Activated T-helper 1 cell treated with anti-CD3 and anti-CD28 coated beads, Interleukin-12 subunit alpha, Interleukin-12 subunit beta, Interleukin-2, Interleukin-4 antibody, amounts not matched to agents 30 ng/mL and 10 ng/mL and 1 ng/mL, durations not matched to agents 14 hours and 24 hours and 36 hours (primary cell): Measurements from ENCODE around the gene KRT16. TPM values are rescaled to one million over a fixed set of nuclear protein-coding genes. Genes with fewer than 3 reads are reported as not detected.
"Not testable (repeated sequence)": the region's sequence is repeated elsewhere in the genome, so short reads cannot be mapped to it uniquely, and the experiment has no call there.

Experiments used
- DNase-seq: peaks from one replicate; pipeline ENCODE4 v3.0.0; 2021; ENCODE audit warnings: low spot score
- H3K27ac Mint-ChIP-seq: one replicate; pipeline ENCODE4 v1.8.0; 2021; ENCODE audit warnings: mild to moderate bottlenecking, mixed read lengths
- H3K27me3 Mint-ChIP-seq: one replicate; pipeline ENCODE4 v1.8.0; 2022; ENCODE audit warnings: mild to moderate bottlenecking, moderate library complexity, mixed read lengths; ENCODE audit not compliant: insufficient read depth
- H3K36me3 Mint-ChIP-seq: one replicate; pipeline ENCODE4 v1.8.0; 2021; ENCODE audit warnings: low read depth, mixed read lengths
- H3K4me1 Mint-ChIP-seq: one replicate; pipeline ENCODE4 v1.8.0; 2021; ENCODE audit warnings: low read depth, mixed read lengths
- H3K4me3 Mint-ChIP-seq: one replicate; pipeline ENCODE4 v1.8.0; 2021; ENCODE audit warnings: mild to moderate bottlenecking, moderate library complexity, mixed read lengths
- H3K9me3 Mint-ChIP-seq: one replicate; pipeline ENCODE4 v1.8.0; 2021; ENCODE audit warnings: mixed read lengths
- intact Hi-C: fragments of 100-400 bp; cut with micrococcal nuclease; formaldehyde crosslinking; loops from one replicate; pipeline ENCODE4 v1.15.1; 2024
- total RNA-seq: library from RNA; stranded (reverse); gene quantifications from 2 replicates; pipeline ENCODE4 v1.2.3, GENCODE V29; 2022

Gene KRT16
- total RNA-seq, 1 donor from 2014 or later: not detected

- H3K27ac Mint-ChIP-seq, H3K4me1 Mint-ChIP-seq, H3K27me3 Mint-ChIP-seq, H3K36me3 Mint-ChIP-seq, H3K9me3 Mint-ChIP-seq, intact Hi-C loops, DNase-seq, H3K4me3 Mint-ChIP-seq: not testable (repeated sequence)
Measured at GRCh38 chr17:41628621-41629255, 16.2 kb upstream of the KRT16 start.

- H3K9me3 Mint-ChIP-seq, H3K4me1 Mint-ChIP-seq, H3K4me3 Mint-ChIP-seq, DNase-seq, H3K27ac Mint-ChIP-seq, intact Hi-C loops, H3K36me3 Mint-ChIP-seq, H3K27me3 Mint-ChIP-seq: not testable (repeated sequence)
Measured at GRCh38 chr17:41628073-41628370, 15.5 kb upstream of the KRT16 start.

DNA sequence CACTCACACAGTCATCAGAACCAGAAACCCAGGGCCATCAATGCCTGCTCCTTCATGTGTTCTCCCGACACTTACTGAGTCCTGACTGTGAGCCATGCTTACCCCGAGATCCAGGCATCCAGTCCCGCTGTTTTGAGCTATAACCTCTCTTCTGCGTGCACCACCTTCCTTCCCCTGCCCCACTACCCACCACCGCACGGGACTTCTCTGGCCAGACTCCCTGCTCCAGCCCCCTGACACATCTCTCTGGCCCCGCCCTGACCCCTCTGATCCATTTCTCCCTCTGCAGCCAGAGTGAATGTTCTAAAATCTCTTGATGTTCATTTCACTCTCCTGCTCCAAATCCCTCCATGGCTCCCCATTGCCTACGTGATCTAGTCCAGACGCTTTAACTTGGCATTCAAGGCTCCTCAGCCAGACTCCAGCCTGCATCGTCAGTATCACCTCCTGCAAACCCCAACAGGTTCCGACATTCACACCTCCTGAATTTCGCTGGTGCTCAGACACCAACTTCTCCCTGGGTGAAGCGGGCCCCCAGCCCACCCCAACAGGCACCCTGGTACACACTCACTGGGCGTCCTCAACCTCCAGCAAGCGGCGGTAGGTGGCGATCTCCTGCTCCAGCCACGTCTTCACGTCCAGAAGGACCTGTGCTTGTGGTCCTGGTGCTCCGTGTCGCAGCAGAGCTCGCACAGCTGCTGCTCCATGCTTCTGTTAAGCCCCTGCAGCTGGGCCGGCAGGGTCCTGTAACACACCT, 14.9 kb upstream of the KRT16 start:
- Mint-ChIP-seq H3K4me3 (no peak overlapping the region), H3K4me1 (no peaks in the 10 kb centered on the region), H3K36me3 (no peaks in the 10 kb centered on the region), H3K27me3 (no peaks in the 10 kb centered on the region), H3K9me3 (no peaks in the 10 kb centered on the region), H3K27ac (no peak overlapping the region)
- DNase-seq: no peak
- intact Hi-C loops: no loop called here

GRCh38 chr17:41626914-41627295, 14.3 kb upstream of the KRT16 start:
- H3K9me3 Mint-ChIP-seq, H3K36me3 Mint-ChIP-seq, H3K4me1 Mint-ChIP-seq, H3K4me3 Mint-ChIP-seq, intact Hi-C loops, H3K27ac Mint-ChIP-seq, DNase-seq, H3K27me3 Mint-ChIP-seq: not testable (repeated sequence)

DNA sequence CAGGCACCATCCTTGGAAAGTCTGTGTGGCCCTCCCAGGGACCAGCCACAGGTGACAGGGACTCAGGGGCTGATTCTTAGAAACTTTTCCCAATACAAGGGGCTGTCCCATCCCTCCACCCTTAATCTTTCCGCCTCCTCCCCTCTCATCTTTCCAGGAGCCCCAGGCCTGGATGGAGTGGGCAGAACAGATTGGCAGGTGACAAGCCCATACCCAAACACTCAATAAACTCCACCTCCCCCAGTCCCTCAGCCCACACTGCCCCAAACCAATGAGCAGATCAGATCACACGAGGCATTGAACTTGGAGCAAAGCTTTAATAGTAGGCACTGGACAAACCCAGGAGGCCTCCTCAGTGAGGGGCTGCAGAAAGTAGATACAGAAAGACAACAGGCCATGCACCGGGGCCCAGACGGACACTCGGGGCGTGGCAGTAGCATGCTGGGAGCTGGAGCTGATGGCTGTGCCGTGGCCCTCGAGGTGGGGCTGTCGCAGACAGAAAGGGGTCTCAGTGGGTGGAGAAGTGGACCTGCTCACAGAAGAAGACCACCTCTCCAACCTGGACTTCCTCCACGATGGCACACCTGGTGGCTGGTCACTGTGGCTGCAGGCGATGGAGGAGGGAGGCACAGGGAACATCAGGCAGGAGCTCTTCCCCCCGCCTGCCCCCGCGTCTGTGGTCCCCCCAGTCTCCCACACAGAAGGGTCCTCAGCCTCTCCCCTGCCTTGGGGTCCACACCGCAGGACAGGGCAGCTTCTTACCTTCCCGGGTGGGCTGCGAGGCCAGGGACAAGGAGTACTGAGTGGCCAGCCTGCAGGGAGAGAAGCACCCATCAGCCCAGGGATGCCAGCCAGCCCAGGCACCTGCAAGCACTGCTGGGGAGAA, 13.7 kb upstream of the KRT16 start:
- intact Hi-C loops, DNase-seq, H3K4me1 Mint-ChIP-seq, H3K9me3 Mint-ChIP-seq, H3K4me3 Mint-ChIP-seq, H3K27ac Mint-ChIP-seq, H3K27me3 Mint-ChIP-seq, H3K36me3 Mint-ChIP-seq: not testable (repeated sequence)

GRCh38 chr17:41625602-41626001, 13.0 kb upstream of the KRT16 start:
- no peak for DNase-seq
- Mint-ChIP-seq H3K9me3 (no peaks in the 10 kb centered on the region), H3K27me3 (no peaks in the 10 kb centered on the region), H3K36me3 (no peaks in the 10 kb centered on the region), H3K4me1 (no peaks in the 10 kb centered on the region), H3K27ac (no peak overlapping the region), H3K4me3 (no peak overlapping the region)
- intact Hi-C loops: no loop called here

GRCh38 chr17:41624208-41625101, 11.9 kb upstream of the KRT16 start, which contains the start of gene KRT17:
TSS of gene KRT17 (minus strand) at chr17:41624575. CDS start at chr17:41624509, 66 bp downstream.
- intact Hi-C loops: no loop called here
- no peak within 1 kb of the TSS for H3K4me3 Mint-ChIP-seq
- no peaks in the 10 kb centered on the region for H3K4me1 Mint-ChIP-seq
- DNase-seq: no peak
- no peaks in the 10 kb centered on the region for H3K36me3 Mint-ChIP-seq
- no peaks in the 10 kb centered on the region for H3K9me3 Mint-ChIP-seq
- H3K27ac Mint-ChIP-seq: no peak within 1 kb of the TSS
- H3K27me3 Mint-ChIP-seq: no peaks in the 10 kb centered on the region

DNA sequence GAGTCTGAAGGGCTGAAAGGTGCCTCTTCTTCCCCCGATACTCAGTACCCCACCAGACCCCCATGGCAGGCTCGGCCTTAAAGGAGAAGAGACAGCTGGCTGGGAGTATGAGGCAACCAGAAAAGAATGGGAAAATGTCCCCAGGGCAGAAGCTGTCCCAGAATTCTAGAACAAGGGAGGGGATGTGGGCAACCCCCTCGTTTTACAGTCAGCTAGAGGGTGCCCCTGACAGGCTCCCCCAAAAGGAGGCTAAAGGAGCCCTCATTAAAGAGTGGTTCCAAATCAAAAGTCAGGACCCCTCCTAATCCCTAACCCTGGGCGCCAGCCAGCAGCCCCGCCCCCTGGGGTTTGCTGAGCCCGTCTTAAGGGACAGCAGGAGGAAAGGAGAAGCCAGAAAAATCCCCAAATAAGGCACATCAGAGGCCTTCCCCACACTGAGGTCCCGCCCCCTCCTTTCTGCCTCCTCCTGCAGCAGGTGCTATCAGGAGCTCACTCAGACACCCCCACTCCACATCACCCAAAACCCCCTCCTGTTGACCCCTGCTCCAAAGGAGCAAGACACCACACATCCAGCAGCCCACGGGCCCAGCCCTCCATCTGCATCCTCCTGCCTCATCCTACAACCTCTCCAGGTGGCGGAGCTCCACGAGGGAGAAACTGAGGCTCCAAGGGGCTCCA, 10.8 kb upstream of the KRT16 start:
- DNase-seq, H3K4me1 Mint-ChIP-seq, H3K4me3 Mint-ChIP-seq, H3K9me3 Mint-ChIP-seq, intact Hi-C loops, H3K36me3 Mint-ChIP-seq, H3K27me3 Mint-ChIP-seq, H3K27ac Mint-ChIP-seq: not testable (repeated sequence)

DNA sequence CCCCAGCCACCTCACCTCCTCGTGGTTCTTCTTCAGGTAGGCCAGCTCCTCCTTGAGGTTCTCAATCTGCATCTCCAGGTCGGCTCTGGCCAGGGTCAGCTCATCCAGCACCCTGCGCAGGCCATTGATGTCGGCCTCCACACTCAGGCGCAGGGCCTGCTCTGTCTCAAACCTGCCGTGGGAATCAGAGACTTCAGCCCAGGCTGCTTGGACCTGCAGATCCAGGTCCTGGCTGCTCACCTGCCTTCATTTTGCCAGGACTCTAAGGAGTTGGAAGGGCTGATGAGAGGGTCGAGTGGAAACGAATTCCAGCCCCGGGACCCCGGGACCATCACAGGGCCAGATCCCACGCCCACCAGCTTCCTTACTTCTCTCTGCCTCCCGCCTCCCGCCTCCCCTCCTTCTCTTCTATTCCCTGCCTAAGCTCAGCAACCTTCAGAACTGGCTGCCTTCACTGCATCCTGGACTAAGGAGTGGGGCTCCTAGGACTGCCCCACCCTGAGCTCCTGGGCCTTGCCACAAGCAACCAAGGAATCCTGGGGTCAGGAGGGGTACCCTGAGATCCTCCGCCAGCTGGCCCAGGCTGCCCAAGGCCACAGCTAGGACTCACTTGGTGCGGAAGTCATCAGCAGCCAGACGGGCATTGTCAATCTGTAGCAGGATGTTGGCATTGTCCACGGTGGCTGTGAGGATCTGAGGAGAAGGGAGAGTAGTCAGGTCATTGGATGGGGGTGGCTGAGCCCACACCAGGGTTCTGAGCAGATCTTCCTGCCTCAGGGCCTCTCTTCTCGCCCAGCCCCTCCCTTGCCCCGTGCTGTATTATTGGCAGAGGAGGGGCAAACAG, 10.0 kb upstream of the KRT16 start:
- H3K27ac Mint-ChIP-seq, H3K9me3 Mint-ChIP-seq, H3K36me3 Mint-ChIP-seq, DNase-seq, intact Hi-C loops, H3K4me3 Mint-ChIP-seq, H3K27me3 Mint-ChIP-seq, H3K4me1 Mint-ChIP-seq: not testable (repeated sequence)

DNA sequence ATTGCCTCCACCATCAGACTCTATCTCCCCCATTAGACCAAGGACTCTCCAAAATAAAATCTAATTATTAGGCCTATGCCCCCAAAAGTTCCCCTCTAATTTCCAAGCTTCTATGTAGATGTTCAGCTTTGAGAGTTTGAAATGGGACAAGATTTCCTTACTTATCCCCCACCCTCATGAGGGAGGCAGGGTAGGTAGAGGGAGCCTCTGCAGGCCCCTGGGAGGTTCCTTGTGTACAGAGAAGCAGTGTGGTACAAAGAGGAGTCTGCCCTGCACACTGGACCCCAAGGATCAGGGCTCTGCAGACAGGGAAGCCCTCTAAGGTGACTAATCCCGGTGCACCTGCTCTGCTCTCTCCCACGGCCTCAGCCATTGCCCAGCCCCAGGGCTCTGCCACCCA, 9.3 kb upstream of the KRT16 start:
- H3K4me1 Mint-ChIP-seq: no peaks in the 10 kb centered on the region
- H3K9me3 Mint-ChIP-seq: no peaks in the 10 kb centered on the region
- no peak overlapping the region for H3K4me3 Mint-ChIP-seq
- H3K36me3 Mint-ChIP-seq: no peaks in the 10 kb centered on the region
- no peak for DNase-seq
- no peaks in the 10 kb centered on the region for H3K27me3 Mint-ChIP-seq
- intact Hi-C loops: no loop called here
- no peak overlapping the region for H3K27ac Mint-ChIP-seq

DNA sequence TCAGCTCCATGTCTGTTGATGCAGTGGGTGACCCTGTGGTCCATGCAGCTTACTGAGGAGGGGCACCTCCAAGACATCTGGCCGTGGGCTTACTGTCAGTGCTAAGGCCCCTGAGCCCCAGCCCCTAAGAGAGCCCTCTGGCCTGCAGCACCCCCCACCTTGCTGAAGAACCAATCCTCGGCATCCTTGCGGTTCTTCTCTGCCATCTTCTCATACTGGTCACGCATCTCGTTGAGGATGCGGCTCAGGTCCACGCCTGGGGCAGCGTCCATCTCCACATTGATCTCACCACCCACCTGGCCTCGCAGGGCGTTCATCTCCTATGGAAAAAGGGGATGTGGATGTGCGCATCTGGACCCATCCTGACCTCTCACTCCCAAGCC, 8.9 kb upstream of the KRT16 start:
- intact Hi-C loops, H3K36me3 Mint-ChIP-seq, H3K9me3 Mint-ChIP-seq, H3K27ac Mint-ChIP-seq, H3K4me3 Mint-ChIP-seq, DNase-seq, H3K27me3 Mint-ChIP-seq, H3K4me1 Mint-ChIP-seq: not testable (repeated sequence)
